Loucy (cell line): ENCODE results near the gene FAM135A.

Source experiments
- H2AFZ ChIP-seq: fragments of 200-600 bp; sonication (generic); 2 replicates; pipeline ENCODE4 v1.6.0; 2016; ENCODE audit warnings: antibody characterized with exemption, mild to moderate bottlenecking, low read length, moderate library complexity
- H3F3A ChIP-seq: fragments of 200-600 bp; 2 replicates; pipeline ENCODE4 v1.6.0; 2016; ENCODE audit warnings: antibody characterized with exemption, low read depth, mild to moderate bottlenecking
- H3K27me3 ChIP-seq: fragments of 200-600 bp; sonication (generic); 2 replicates; pipeline ENCODE4 v1.6.1; 2014; ENCODE audit warnings: low read length, mild to moderate bottlenecking; ENCODE audit not compliant: insufficient read depth, poor library complexity, severe bottlenecking
- H3K36me3 ChIP-seq: fragments of 200-600 bp; sonication (generic); 2 replicates; pipeline ENCODE4 v1.6.1; 2016; ENCODE audit warnings: low read length; ENCODE audit not compliant: insufficient read depth
- H3K4me1 ChIP-seq: fragments of 200-600 bp; sonication (generic); 2 replicates; pipeline ENCODE4 v1.5.1; 2014; ENCODE audit warnings: low read length, mild to moderate bottlenecking; ENCODE audit not compliant: insufficient read depth, poor library complexity, severe bottlenecking
- H3K4me2 ChIP-seq: fragments of 200-600 bp; sonication (generic); 2 replicates; pipeline ENCODE4 v1.6.0; 2014; ENCODE audit warnings: antibody characterized with exemption, low read length, low read depth, mild to moderate bottlenecking; ENCODE audit not compliant: poor library complexity, severe bottlenecking
- H3K4me3 ChIP-seq: fragments of 200-600 bp; sonication (generic); 2 replicates; pipeline ENCODE4 v1.5.1; 2014; ENCODE audit warnings: low read length, mild to moderate bottlenecking, mixed read lengths; ENCODE audit not compliant: poor library complexity, severe bottlenecking
- H3K79me2 ChIP-seq: fragments of 200-600 bp; sonication (generic); 2 replicates; pipeline ENCODE4 v1.6.1; 2014; ENCODE audit warnings: low read length; ENCODE audit not compliant: insufficient read depth
- H3K9ac ChIP-seq: fragments of 200-600 bp; sonication (generic); 2 replicates; pipeline ENCODE4 v1.6.0; 2014; ENCODE audit warnings: mild to moderate bottlenecking, low read depth, low read length, moderate library complexity; ENCODE audit not compliant: poor library complexity, severe bottlenecking
- H3K9me2 ChIP-seq: fragments of 200-600 bp; sonication (generic); replicated peaks from 2 replicates; pipeline ENCODE4 v1.6.1; 2016; ENCODE audit warnings: low read depth, low read length, mixed read lengths
- H3K9me3 ChIP-seq: fragments of 200-600 bp; sonication (generic); 2 replicates; pipeline ENCODE4 v1.6.1; 2014; ENCODE audit warnings: mild to moderate bottlenecking, antibody characterized with exemption, low read length, low read depth; ENCODE audit not compliant: insufficient read depth
- H4K20me1 ChIP-seq: fragments of 200-600 bp; sonication (generic); 2 replicates; pipeline ENCODE4 v1.6.0; 2014; ENCODE audit warnings: antibody characterized with exemption, low read length, mild to moderate bottlenecking; ENCODE audit not compliant: insufficient read depth, poor library complexity, severe bottlenecking
- EZH2phosphoT487 ChIP-seq: fragments of 200-600 bp; IDR thresholded peaks from 2 replicates; pipeline ENCODE4 v1.6.1; 2018; ENCODE audit warnings: antibody characterized with exemption, mild to moderate bottlenecking, moderate library complexity, borderline replicate concordance
- TF ChIP-seq, protein P1 (sequence below): fragments of 200-600 bp; sonication (generic); conservative IDR thresholded peaks from 2 replicates; pipeline ENCODE4 v1.5.1; 2014; ENCODE audit warnings: mild to moderate bottlenecking, antibody characterized with exemption, low read length

Gene FAM135A

DNA sequence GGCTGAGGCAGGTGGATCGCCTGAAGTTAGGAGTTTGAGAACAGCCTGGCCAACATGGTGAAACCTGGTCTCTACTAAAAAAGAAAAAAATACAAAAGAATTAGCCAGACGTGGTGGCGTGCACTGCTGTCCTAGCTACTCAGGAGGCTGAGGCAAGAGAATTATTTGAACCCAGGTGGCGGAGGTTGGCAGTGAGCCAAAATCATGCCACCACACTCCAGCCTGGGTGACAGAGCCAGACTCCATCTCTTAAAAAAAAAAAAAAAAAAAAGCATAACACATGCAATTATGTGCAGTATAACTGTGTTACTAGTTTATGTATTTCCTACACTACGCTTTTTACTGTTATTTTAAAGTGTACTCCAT lies 31.9 kb upstream of the FAM135A start:
- no peaks in the 10 kb centered on the region for H3K36me3 ChIP-seq
- no peaks in the 10 kb centered on the region for H4K20me1 ChIP-seq
- H3F3A ChIP-seq = no peaks in the 10 kb centered on the region
- no peak overlapping the region for H3K4me2 ChIP-seq
- H2AFZ ChIP-seq = no peak overlapping the region
- H3K27me3 ChIP-seq = no peaks in the 10 kb centered on the region
- TF ChIP-seq, protein P1, sequence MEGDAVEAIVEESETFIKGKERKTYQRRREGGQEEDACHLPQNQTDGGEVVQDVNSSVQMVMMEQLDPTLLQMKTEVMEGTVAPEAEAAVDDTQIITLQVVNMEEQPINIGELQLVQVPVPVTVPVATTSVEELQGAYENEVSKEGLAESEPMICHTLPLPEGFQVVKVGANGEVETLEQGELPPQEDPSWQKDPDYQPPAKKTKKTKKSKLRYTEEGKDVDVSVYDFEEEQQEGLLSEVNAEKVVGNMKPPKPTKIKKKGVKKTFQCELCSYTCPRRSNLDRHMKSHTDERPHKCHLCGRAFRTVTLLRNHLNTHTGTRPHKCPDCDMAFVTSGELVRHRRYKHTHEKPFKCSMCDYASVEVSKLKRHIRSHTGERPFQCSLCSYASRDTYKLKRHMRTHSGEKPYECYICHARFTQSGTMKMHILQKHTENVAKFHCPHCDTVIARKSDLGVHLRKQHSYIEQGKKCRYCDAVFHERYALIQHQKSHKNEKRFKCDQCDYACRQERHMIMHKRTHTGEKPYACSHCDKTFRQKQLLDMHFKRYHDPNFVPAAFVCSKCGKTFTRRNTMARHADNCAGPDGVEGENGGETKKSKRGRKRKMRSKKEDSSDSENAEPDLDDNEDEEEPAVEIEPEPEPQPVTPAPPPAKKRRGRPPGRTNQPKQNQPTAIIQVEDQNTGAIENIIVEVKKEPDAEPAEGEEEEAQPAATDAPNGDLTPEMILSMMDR = no peak
- no peak for TF ChIP-seq EZH2phosphoT487
- H3K9me2 ChIP-seq = no peaks in the 10 kb centered on the region
- no peaks in the 10 kb centered on the region for H3K9me3 ChIP-seq
- no peaks in the 10 kb centered on the region for H3K4me1 ChIP-seq
- H3K9ac ChIP-seq = no peak overlapping the region
- H3K4me3 ChIP-seq = no peak overlapping the region
- no peaks in the 10 kb centered on the region for H3K79me2 ChIP-seq

DNA sequence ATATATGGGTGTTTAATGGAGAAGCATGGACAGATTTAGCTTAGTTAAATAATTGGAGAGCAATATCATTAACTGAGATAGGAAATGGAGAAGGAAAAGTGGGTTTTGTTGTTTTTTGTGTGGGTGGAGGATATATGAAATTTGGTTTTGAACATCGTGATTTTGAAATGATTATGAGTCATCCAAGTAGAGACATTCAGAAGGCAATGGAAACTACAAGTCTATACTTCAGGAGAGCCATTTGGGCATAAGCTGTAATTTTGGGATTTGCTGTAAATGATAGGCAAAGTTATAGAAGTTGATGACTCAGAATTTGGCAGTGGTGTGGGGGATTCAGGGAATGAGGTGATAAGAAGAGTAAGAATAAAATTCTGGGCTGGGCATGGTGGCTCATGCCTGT lies 27.4 kb upstream of the FAM135A start:
- no peaks in the 10 kb centered on the region for H3F3A ChIP-seq
- no peaks in the 10 kb centered on the region for H3K9me2 ChIP-seq
- H4K20me1 ChIP-seq = no peaks in the 10 kb centered on the region
- H3K4me2 ChIP-seq = no peak overlapping the region
- no peak overlapping the region for H3K9ac ChIP-seq
- no peak overlapping the region for H3K4me3 ChIP-seq
- H3K9me3 ChIP-seq = no peaks in the 10 kb centered on the region
- H2AFZ ChIP-seq = no peak overlapping the region
- H3K4me1 ChIP-seq = no peaks in the 10 kb centered on the region
- no peaks in the 10 kb centered on the region for H3K36me3 ChIP-seq
- no peaks in the 10 kb centered on the region for H3K79me2 ChIP-seq
- peaks cover 8% of the 10 kb centered on the region for H3K27me3 ChIP-seq
- TF ChIP-seq, protein P1 = no peak
- no peak for TF ChIP-seq EZH2phosphoT487

DNA sequence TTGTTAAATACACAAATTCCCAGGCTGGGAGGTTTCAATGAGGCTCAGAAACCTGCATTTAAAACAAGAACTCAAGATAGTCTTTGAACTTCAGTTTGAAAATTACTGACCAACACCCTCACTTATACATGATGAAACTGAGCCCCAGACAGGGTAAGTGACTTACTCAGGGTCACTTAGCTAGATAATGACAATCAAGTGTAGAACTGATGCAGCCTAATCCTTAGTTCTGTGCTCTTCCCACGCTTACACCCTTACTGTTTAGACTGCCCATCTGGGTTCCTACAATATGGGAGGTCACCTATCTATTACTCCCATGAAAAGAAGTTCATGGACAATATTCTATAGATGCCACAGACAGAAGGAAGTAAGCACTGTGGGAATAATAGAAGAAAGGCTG lies 24.5 kb upstream of the FAM135A start:
- no peak overlapping the region for H3K4me2 ChIP-seq
- no peak overlapping the region for H3K9ac ChIP-seq
- H2AFZ ChIP-seq = no peak overlapping the region
- H3K27me3 ChIP-seq = peaks cover 8% of the 10 kb centered on the region
- no peak overlapping the region for H3K4me3 ChIP-seq
- no peaks in the 10 kb centered on the region for H3K9me3 ChIP-seq
- no peaks in the 10 kb centered on the region for H4K20me1 ChIP-seq
- no peaks in the 10 kb centered on the region for H3F3A ChIP-seq
- H3K36me3 ChIP-seq = no peaks in the 10 kb centered on the region
- no peaks in the 10 kb centered on the region for H3K4me1 ChIP-seq
- H3K9me2 ChIP-seq = no peaks in the 10 kb centered on the region
- no peaks in the 10 kb centered on the region for H3K79me2 ChIP-seq
- TF ChIP-seq, protein P1 = no peak
